Keratinocyte (primary cell): ENCODE measurements around the gene NOM1.

Experiments
- CTCF ChIP-seq, 3 experiments: IDR thresholded peaks in 1 of 3; conservative IDR thresholded peaks in 1 of 3; optimal IDR thresholded peaks in 1 of 3; 2 replicates in 2 of 3; 3 replicates in 1 of 3; pipeline versions ENCODE3 to v1.5.1; 2011; ENCODE audit warnings: low read length in 3 of 3, mild to moderate bottlenecking in 3 of 3, moderate library complexity in 2 of 3, control low read depth in 1 of 3, inconsistent platforms in 1 of 3; ENCODE audit not compliant: insufficient read depth in 2 of 3; ENCODE audit errors: extremely low read depth in 1 of 3
- EZH2 ChIP-seq: IDR thresholded peaks from one replicate; pipeline ENCODE4 v1.6.1; 2012; ENCODE audit warnings: inconsistent platforms, mild to moderate bottlenecking, low read length, moderate library complexity

GRCh38 chr7:156975620-156976019 lies 26.1 kb downstream of the NOM1 start:
- no peak for TF ChIP-seq CTCF (optimal IDR thresholded peaks at IDR 0.05 in 1 of 3, IDR thresholded peaks at IDR 0.05 in 1 of 3, conservative IDR thresholded peaks at IDR 0.05 in 1 of 3; ENCODE audit: extremely low read depth in 1 of 3, insufficient read depth in 2 of 3, low read length in 3 of 3)
- no peak for TF ChIP-seq EZH2
